HFF-Myc (cell line): ENCODE measurements around the gene ABCA5.

ENCODE experiments used
- DNase-seq: peaks from one replicate; pipeline ENCODE4 v3.0.0-alpha.2; 2011; ENCODE audit warnings: low read depth; ENCODE audit errors: extremely low read depth
- H3K4me3 ChIP-seq: replicated peaks from 2 replicates; pipeline ENCODE4 v1.5.1; 2011; ENCODE audit warnings: low read depth, mild to moderate bottlenecking, control low read depth, low read length
- TF ChIP-seq, protein P1 (sequence below): IDR thresholded peaks from 2 replicates; pipeline ENCODE4 v1.5.1; 2012; ENCODE audit warnings: mild to moderate bottlenecking, low read depth, low read length, control low read depth; ENCODE audit errors: missing control alignments

Gene ABCA5

GRCh38 chr17:69245617-69246016 lies 81.3 kb downstream of the ABCA5 start:
- TF ChIP-seq, protein P1, sequence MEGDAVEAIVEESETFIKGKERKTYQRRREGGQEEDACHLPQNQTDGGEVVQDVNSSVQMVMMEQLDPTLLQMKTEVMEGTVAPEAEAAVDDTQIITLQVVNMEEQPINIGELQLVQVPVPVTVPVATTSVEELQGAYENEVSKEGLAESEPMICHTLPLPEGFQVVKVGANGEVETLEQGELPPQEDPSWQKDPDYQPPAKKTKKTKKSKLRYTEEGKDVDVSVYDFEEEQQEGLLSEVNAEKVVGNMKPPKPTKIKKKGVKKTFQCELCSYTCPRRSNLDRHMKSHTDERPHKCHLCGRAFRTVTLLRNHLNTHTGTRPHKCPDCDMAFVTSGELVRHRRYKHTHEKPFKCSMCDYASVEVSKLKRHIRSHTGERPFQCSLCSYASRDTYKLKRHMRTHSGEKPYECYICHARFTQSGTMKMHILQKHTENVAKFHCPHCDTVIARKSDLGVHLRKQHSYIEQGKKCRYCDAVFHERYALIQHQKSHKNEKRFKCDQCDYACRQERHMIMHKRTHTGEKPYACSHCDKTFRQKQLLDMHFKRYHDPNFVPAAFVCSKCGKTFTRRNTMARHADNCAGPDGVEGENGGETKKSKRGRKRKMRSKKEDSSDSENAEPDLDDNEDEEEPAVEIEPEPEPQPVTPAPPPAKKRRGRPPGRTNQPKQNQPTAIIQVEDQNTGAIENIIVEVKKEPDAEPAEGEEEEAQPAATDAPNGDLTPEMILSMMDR, result no peak
- no peak overlapping the region for H3K4me3 ChIP-seq
- DNase-seq, result no peak

- no peak overlapping the region for H3K4me3 ChIP-seq
- no peak for DNase-seq
- TF ChIP-seq, protein P1, result no peak
Observed at GRCh38 chr17:69239611-69240600, 87.0 kb downstream of the ABCA5 start.

GRCh38 chr17:69236946-69237345 lies 90.0 kb downstream of the ABCA5 start:
- no peak for DNase-seq
- no peak overlapping the region for H3K4me3 ChIP-seq
- TF ChIP-seq, protein P1, result no peak

DNA sequence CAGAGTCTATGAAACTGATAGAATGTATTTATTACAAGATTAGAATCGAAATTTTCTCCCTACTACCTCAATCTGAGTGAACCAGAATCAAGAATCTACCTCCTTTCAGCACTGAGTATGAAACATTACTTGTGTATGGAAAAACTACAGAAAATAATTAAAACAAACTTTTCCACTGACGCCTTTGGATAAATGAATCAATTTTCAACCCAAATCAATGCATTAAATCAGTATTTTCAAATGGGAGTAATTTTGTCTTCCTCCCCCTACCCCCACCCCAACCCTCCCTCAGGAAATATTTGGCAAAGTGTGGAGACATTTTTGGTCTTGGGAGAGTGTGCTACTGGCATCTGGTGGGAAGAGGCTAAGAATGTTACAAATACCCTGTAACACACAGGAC lies 90.5 kb downstream of the ABCA5 start:
- H3K4me3 ChIP-seq, result no peak overlapping the region
- TF ChIP-seq, protein P1, result no peak
- no peak for DNase-seq

- no peak overlapping the region for H3K4me3 ChIP-seq
- peak; percentile 72 for DNase-seq
- TF ChIP-seq, protein P1, result peak; percentile 77
Observed at GRCh38 chr17:69235338-69236058, 91.4 kb downstream of the ABCA5 start.

DNA sequence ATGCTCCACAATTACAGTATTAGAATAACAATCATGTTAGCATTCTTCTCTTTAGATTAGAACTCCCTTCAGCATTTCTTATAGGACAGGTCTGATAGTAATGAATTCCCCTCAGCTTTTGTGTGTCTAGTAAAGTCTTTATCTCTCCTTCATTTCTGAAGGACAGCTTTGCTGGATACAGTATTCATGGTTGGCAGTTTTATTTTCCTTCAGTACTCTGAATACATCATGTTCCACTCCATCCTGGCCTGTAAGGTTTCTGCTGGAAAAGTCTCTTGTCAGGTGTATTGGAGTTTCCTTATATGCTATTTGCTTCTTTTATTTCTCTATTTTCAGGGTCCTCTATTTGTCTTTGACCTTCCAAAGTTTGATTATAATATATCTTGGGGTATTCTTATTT lies 94.3 kb downstream of the ABCA5 start:
- no peak overlapping the region for H3K4me3 ChIP-seq
- no peak for DNase-seq
- TF ChIP-seq, protein P1, result no peak
